ENCODE measurements around the gene DLGAP4. TPM values are rescaled to one million over a fixed set of nuclear protein-coding genes. Genes with fewer than 3 reads are reported as not detected.

DLGAP4 gene
- total and polyA plus RNA-seq, 2 of the 13 experiments (the other 11 are each of a cell fraction or from before 2014, with no cell fraction given), result 15.2 to 26.7 TPM

DNA sequence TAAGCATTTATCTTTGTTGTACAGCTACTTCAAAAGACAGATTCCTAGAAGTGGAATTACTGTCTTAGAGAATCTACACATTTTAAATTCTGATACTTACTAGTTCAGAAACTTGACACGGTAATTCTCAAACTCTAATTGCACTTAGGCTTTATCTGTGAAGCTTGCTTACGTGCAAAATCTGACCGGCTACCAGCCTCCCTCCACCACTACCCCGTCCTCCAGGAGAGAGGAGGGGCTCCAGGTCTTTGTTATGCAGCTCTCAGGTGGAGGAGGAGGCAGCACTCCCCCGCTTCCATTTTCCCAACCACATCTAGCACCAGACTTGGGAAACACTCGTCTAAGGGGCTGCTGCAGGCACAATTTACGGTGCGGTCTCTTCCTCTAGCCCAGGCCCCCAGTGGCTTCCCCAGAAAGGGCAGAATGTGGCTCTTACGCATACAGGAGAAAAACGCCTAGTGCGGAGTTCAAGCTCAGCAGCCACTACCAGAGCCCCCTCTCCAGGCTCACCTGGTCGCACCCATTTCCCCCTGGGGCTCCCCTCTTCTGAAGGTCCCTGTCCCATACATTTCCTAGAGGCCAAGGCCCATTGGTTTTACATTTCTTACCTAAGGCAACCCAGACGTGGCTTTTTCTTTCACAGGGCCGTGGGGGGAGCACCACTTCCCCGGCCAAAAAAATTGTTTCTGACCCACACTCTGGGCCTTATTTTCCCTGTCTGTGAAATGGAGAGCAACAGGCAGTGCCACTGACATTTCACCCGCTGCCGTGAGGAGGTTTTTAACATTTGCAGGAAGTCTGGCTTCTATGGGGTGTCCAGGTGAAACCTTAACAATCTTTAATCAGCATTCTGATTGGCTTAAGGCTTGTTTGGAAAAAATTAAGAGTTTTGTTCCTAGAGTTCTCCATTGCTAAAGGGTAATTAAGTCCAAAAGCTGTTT, 265.7 kb downstream of the DLGAP4 start (continued):
- TF ChIP-seq, protein P1, sequence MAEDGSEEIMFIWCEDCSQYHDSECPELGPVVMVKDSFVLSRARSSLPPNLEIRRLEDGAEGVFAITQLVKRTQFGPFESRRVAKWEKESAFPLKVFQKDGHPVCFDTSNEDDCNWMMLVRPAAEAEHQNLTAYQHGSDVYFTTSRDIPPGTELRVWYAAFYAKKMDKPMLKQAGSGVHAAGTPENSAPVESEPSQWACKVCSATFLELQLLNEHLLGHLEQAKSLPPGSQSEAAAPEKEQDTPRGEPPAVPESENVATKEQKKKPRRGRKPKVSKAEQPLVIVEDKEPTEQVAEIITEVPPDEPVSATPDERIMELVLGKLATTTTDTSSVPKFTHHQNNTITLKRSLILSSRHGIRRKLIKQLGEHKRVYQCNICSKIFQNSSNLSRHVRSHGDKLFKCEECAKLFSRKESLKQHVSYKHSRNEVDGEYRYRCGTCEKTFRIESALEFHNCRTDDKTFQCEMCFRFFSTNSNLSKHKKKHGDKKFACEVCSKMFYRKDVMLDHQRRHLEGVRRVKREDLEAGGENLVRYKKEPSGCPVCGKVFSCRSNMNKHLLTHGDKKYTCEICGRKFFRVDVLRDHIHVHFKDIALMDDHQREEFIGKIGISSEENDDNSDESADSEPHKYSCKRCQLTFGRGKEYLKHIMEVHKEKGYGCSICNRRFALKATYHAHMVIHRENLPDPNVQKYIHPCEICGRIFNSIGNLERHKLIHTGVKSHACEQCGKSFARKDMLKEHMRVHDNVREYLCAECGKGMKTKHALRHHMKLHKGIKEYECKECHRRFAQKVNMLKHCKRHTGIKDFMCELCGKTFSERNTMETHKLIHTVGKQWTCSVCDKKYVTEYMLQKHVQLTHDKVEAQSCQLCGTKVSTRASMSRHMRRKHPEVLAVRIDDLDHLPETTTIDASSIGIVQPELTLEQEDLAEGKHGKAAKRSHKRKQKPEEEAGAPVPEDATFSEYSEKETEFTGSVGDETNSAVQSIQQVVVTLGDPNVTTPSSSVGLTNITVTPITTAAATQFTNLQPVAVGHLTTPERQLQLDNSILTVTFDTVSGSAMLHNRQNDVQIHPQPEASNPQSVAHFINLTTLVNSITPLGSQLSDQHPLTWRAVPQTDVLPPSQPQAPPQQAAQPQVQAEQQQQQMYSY (CRISPR knock-in tag; IDR thresholded peaks at IDR 0.05), result peak; percentile 65; the same call in 1 of the 2 replicates
- TF ChIP-seq, protein P2, sequence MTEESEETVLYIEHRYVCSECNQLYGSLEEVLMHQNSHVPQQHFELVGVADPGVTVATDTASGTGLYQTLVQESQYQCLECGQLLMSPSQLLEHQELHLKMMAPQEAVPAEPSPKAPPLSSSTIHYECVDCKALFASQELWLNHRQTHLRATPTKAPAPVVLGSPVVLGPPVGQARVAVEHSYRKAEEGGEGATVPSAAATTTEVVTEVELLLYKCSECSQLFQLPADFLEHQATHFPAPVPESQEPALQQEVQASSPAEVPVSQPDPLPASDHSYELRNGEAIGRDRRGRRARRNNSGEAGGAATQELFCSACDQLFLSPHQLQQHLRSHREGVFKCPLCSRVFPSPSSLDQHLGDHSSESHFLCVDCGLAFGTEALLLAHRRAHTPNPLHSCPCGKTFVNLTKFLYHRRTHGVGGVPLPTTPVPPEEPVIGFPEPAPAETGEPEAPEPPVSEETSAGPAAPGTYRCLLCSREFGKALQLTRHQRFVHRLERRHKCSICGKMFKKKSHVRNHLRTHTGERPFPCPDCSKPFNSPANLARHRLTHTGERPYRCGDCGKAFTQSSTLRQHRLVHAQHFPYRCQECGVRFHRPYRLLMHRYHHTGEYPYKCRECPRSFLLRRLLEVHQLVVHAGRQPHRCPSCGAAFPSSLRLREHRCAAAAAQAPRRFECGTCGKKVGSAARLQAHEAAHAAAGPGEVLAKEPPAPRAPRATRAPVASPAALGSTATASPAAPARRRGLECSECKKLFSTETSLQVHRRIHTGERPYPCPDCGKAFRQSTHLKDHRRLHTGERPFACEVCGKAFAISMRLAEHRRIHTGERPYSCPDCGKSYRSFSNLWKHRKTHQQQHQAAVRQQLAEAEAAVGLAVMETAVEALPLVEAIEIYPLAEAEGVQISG (CRISPR knock-in tag; IDR thresholded peaks at IDR 0.05), result no peak
- TF ChIP-seq ZNF12 (CRISPR knock-in tag; IDR thresholded peaks at IDR 0.05) (0 out of 2 replicates have a peak, but pooled peaks have one; percentile 29), PITX1 (CRISPR knock-in tag; IDR thresholded peaks at IDR 0.05) (peak; percentile 42; the same call in 1 of the 2 replicates), MIER3 (CRISPR knock-in tag; IDR thresholded peaks at IDR 0.05; ENCODE audit: borderline replicate concordance) (0 out of 2 replicates have a peak, but pooled peaks have one; percentile 17), KDM6A (CRISPR knock-in tag; IDR thresholded peaks at IDR 0.05; ENCODE audit: low read depth) (no peak), SMARCC2 (IDR thresholded peaks at IDR 0.05) (no peak), ZNF563 (CRISPR knock-in tag; IDR thresholded peaks at IDR 0.05) (peak; percentile 21; the same call in 1 of the 2 replicates), KAT8 (CRISPR knock-in tag; IDR thresholded peaks at IDR 0.05) (peak; percentile 48; the same call in 1 of the 2 replicates), ZMYM3 (CRISPR knock-in tag; IDR thresholded peaks at IDR 0.05) (peak; percentile 39; the same call in 1 of the 2 replicates), SMAD1 (CRISPR knock-in tag; IDR thresholded peaks at IDR 0.05; ENCODE audit: borderline replicate concordance, low read depth) (0 out of 2 replicates have a peak, but pooled peaks have one; percentile 30), KDM2A (CRISPR knock-in tag; IDR thresholded peaks at IDR 0.05; ENCODE audit: borderline replicate concordance, low read depth) (peak; percentile 39), KMT2A (CRISPR knock-in tag; IDR thresholded peaks at IDR 0.05) (peak; percentile 69), TEAD3 (CRISPR knock-in tag; optimal IDR thresholded peaks at IDR 0.05; ENCODE audit: borderline replicate concordance) (peak; percentile 72), NFIC (IDR thresholded peaks at IDR 0.05; ENCODE audit: low read length) (peak; percentile 45; the same call in 1 of the 2 replicates), ZNF788 (CRISPR knock-in tag; IDR thresholded peaks at IDR 0.05; ENCODE audit: borderline replicate concordance) (0 out of 2 replicates have a peak, but pooled peaks have one; percentile 68)
- TF ChIP-seq, protein P3, sequence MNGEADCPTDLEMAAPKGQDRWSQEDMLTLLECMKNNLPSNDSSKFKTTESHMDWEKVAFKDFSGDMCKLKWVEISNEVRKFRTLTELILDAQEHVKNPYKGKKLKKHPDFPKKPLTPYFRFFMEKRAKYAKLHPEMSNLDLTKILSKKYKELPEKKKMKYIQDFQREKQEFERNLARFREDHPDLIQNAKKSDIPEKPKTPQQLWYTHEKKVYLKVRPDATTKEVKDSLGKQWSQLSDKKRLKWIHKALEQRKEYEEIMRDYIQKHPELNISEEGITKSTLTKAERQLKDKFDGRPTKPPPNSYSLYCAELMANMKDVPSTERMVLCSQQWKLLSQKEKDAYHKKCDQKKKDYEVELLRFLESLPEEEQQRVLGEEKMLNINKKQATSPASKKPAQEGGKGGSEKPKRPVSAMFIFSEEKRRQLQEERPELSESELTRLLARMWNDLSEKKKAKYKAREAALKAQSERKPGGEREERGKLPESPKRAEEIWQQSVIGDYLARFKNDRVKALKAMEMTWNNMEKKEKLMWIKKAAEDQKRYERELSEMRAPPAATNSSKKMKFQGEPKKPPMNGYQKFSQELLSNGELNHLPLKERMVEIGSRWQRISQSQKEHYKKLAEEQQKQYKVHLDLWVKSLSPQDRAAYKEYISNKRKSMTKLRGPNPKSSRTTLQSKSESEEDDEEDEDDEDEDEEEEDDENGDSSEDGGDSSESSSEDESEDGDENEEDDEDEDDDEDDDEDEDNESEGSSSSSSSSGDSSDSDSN (CRISPR knock-in tag; IDR thresholded peaks at IDR 0.05), result peak; percentile 69; the same call in 1 of the 2 replicates

All from HepG2 (cell line).